WERI-Rb-1 (cell line): ENCODE measurements around the gene DDIT4L.
"Not testable (repeated sequence)": the region's sequence is repeated elsewhere in the genome, so short reads cannot be mapped to it uniquely, and the experiment has no call there.

Source experiments
- DNase-seq: peaks from one replicate; pipeline ENCODE4 v3.0.0-alpha.2; 2020
- H3K27ac ChIP-seq: fragments of 250-450 bp; sonication (Bioruptor Pico); 2 replicates; pipeline ENCODE4 v1.5.1; 2020; ENCODE audit warnings: mild to moderate bottlenecking, moderate library complexity
- H3K27me3 ChIP-seq: fragments of 250-450 bp; sonication (Bioruptor Pico); 2 replicates; pipeline ENCODE4 v1.5.1; 2021; ENCODE audit warnings: mild to moderate bottlenecking, low read depth, moderate library complexity; ENCODE audit not compliant: insufficient read depth, severe bottlenecking
- H3K36me3 ChIP-seq: fragments of 250-450 bp; sonication (Bioruptor Pico); 2 replicates; pipeline ENCODE4 v1.5.1; 2020; ENCODE audit warnings: mild to moderate bottlenecking, moderate library complexity
- H3K4me3 ChIP-seq: 2 replicates; pipeline ENCODE4 v1.5.1; 2011; ENCODE audit warnings: low read depth, mild to moderate bottlenecking, control low read depth, low read length
- H3K9me3 ChIP-seq: fragments of 250-450 bp; sonication (Bioruptor Pico); 2 replicates; pipeline ENCODE4 v1.5.1; 2021; ENCODE audit warnings: mild to moderate bottlenecking, moderate library complexity; ENCODE audit not compliant: severe bottlenecking
- TF ChIP-seq, protein P1 (sequence below): IDR thresholded peaks from 2 replicates; pipeline ENCODE4 v1.5.1; 2011; ENCODE audit warnings: low read depth, mild to moderate bottlenecking, control low read depth, inconsistent platforms, low read length

Gene DDIT4L

DNA sequence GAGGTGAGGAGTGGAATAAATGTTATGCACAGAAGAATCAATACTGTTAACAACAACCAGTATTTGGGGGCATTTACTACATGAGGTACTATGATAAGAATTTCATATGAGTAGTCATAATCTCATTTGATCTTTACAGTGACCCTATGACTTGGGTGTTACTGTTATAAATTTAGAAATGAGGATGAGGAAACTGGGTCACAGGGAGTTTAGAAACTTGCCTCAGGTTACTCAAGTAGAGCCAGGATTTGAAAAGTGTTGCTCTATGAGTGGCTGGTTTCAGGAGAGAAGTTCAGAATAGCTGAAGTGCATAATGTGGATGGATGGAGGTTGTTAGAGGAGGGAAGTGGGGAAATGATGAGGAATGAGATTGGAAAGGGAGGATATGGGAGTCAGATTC, 16.6 kb upstream of the DDIT4L start:
- no peaks in the 10 kb centered on the region for H3K9me3 ChIP-seq
- TF ChIP-seq, protein P1, sequence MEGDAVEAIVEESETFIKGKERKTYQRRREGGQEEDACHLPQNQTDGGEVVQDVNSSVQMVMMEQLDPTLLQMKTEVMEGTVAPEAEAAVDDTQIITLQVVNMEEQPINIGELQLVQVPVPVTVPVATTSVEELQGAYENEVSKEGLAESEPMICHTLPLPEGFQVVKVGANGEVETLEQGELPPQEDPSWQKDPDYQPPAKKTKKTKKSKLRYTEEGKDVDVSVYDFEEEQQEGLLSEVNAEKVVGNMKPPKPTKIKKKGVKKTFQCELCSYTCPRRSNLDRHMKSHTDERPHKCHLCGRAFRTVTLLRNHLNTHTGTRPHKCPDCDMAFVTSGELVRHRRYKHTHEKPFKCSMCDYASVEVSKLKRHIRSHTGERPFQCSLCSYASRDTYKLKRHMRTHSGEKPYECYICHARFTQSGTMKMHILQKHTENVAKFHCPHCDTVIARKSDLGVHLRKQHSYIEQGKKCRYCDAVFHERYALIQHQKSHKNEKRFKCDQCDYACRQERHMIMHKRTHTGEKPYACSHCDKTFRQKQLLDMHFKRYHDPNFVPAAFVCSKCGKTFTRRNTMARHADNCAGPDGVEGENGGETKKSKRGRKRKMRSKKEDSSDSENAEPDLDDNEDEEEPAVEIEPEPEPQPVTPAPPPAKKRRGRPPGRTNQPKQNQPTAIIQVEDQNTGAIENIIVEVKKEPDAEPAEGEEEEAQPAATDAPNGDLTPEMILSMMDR = no peak
- no peak overlapping the region for H3K27ac ChIP-seq
- no peak overlapping the region for H3K4me3 ChIP-seq
- H3K36me3 ChIP-seq = no peaks in the 10 kb centered on the region
- DNase-seq = no peak
- H3K27me3 ChIP-seq = no peaks in the 10 kb centered on the region

DNA sequence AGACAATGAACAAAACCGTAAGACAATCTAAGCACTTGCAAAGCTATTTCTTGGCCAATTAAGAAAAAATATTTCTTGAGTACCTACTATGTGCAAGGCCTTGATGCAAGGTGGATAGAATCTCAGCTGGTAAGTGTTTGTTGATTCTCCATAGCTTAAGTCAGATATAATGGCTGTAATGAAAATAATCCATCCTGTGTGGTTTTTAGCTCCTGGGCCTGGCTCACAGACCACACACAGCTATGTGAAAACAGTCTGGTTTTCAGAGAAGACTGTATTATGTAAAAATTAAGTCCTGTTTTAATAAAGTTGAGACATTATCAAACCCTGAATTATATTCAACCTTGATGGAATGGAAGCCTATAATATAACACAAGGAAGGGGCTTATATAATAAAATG, 7.8 kb upstream of the DDIT4L start:
- DNase-seq = no peak
- no peaks in the 10 kb centered on the region for H3K36me3 ChIP-seq
- H3K4me3 ChIP-seq = no peak overlapping the region
- H3K9me3 ChIP-seq = no peaks in the 10 kb centered on the region
- H3K27ac ChIP-seq = no peak overlapping the region
- no peaks in the 10 kb centered on the region for H3K27me3 ChIP-seq
- TF ChIP-seq, protein P1 = no peak

DNA sequence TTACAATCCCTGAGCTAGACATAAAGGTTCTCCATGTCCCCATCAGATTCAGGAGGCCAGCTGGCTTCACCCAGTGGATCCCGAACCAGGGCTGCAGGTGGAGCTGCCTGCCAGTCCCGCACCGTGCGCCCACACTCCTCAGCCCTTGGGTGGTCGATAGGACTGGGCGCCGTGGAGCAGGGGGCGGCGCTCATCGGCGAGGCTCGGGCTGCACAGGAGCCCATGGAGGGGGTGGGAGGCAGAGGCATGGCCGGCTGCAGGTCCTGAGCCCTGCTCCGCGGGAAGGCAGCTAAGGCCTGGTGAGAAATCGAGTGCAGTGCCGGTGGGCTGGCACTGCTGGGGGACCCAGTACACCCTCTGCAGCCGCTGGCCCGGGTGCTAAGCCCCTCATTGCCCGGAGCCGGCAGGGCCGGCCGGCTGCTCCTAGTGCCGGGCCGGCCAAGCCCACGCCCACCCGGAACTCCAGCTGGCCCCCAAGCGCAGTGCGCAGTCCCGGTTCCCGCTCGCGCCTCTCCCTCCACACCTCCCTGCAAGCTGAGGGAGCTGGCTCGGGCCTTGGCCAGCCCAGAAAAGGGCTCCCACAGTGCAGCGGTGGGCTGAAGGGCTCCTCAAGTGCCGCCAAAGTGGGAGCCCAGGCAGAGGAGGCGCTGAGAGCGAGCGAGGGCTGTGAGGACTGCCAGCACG, 6.3 kb upstream of the DDIT4L start:
- not testable (repeated sequence) for H3K36me3 ChIP-seq, H3K27me3 ChIP-seq, H3K27ac ChIP-seq, H3K4me3 ChIP-seq, DNase-seq, H3K9me3 ChIP-seq

DNA sequence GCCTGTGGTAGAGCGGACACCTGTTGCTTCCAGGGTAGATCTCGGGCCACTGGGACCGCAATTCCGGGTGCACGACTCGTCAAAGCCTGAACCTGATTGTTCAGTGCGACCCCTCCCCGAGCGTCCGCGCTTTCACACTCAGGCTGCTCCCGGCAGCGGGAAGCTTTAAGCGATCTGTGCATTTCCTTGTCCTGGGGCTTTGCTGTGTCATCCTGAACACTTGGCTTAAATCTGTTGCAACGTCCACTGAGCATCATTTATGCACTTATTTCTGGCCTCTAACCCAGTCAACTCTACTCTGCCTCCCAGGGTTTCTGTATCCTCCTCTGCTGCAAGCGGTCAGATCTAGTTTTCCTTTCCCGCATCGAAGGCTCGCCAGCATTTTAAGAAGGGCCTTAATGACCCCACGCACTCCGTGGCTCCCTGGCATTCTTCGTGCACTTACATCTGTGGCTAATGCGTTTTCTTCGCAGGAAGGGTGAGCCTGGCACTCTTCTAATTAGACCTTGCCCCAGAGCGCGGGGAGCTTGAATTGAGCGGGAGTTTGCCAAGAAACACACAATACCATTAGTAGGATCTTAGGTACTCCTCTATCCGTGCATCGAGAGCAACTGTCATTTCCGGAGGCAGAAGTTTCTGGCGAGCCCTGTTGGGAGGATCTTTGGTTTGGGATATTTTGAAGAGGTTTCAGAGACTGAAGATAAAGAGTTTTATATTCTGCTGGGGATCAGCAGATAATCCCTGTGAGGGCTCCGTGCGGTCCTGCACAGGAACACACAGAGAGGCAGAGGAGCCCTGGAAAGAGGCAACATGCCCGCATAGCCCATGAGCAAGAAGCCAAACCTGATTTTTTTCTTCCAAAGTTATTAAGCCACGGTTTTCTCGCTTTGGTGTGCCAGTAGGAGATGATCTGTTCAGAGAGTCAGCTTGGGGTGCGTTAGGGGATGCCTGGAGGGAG, 654 bp upstream of the DDIT4L start:
- H3K9me3 ChIP-seq = no peaks in the 10 kb centered on the region
- TF ChIP-seq, protein P1 = no peak
- no peaks in the 10 kb centered on the region for H3K27me3 ChIP-seq
- H3K27ac ChIP-seq = peak overlapping the region; percentile 80
- peak; percentile 74 for DNase-seq
- H3K36me3 ChIP-seq = no peaks in the 10 kb centered on the region
- H3K4me3 ChIP-seq = peak overlapping the region; percentile 34

DNA sequence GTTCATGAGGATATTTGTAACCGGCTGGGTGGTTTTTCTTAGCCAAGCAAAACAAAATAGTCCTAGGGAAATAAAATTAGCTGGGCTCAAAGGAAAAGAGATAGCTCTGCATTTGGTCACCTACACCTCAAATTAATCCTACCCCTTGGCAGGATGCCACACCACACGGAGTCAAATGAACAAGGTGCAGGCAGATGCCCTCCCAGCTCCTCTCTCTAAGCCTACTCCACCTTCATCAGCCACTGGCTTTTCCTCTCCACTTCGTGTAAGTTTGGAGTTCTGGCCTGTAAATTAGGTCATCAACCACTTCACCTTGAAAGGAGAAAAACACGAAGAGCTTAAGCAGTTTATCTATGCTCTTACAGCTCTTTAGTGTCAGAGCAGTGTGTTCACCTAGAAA, 1.4 kb downstream of the DDIT4L start:
- Histone ChIP-seq H3K27me3 (no peaks in the 10 kb centered on the region), H3K4me3 (peak overlapping the region; percentile 8; the same call in 1 of the 2 replicates), H3K9me3 (no peaks in the 10 kb centered on the region), H3K36me3 (no peaks in the 10 kb centered on the region), H3K27ac (no peak overlapping the region; the same call in 1 of the 2 replicates)
- DNase-seq = peak; percentile 53
- TF ChIP-seq, protein P1 = no peak

DNA sequence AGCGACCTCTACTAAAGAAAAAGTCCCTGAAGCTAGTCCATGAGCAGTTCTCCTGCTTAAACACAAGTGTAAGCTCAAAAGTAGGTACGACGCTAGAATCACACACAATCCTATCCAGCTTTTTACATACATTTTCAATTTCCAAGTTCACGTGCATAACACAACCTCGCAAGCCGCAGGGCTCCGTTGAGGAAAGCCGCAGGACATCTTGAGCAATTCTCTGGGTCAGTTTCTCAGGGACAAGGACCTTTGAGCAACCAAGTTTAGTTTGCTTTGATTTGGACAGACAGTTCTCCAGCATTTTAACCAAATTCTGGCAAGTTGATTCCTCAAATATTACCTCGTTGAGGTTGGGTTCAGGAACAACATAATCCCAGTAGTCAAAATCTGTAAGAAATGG, 2.5 kb downstream of the DDIT4L start:
- TF ChIP-seq, protein P1 = no peak
- H3K9me3 ChIP-seq = no peaks in the 10 kb centered on the region
- no peak overlapping the region for H3K27ac ChIP-seq
- no peak for DNase-seq
- no peaks in the 10 kb centered on the region for H3K27me3 ChIP-seq
- no peak overlapping the region for H3K4me3 ChIP-seq
- H3K36me3 ChIP-seq = no peaks in the 10 kb centered on the region
